Endothelial cell of umbilical vein (primary cell): ENCODE measurements around the gene TRMT2A. TPM values are rescaled to one million over a fixed set of nuclear protein-coding genes. Genes with fewer than 3 reads are reported as not detected.

Source experiments
- BruUV-seq: library from RNA; stranded (reverse); fragments of 400-500 nt; replicated peaks from 2 replicates; lab custom pipeline; 2021; lab: Mats Ljungman, UMichigan
- CTCF ChIA-PET: fragments of 300-600, 350-600 bp; sonication (Branson Sonifier 250); formaldehyde crosslinking; loops from one replicate; lab custom pipeline; 2021; ENCODE audit warnings: antibody characterized with exemption, inconsistent platforms; lab: Charles Lee
- POLR2A ChIA-PET: fragments of 300-600, 350-600 bp; sonication (Branson Sonifier 250); formaldehyde crosslinking; loops from one replicate; lab custom pipeline; 2021; ENCODE audit warnings: antibody characterized with exemption, inconsistent platforms; lab: Charles Lee
- DNase-seq: peaks from one replicate; pipeline ENCODE4 v3.0.0-alpha.2; 2011; ENCODE audit warnings: low read depth, low spot score
- FAIRE-seq: peaks from 2 replicates; lab custom pipeline; 2011; peaks lifted over from hg19 to GRCh38; lab: Jason Lieb, UNC
- H2AFZ ChIP-seq: 2 replicates; pipeline ENCODE4 v1.6.0; 2012; ENCODE audit warnings: low read depth, low read length, control low read depth, inconsistent platforms
- H3K27ac ChIP-seq: 2 replicates; pipeline ENCODE4 v1.5.1; 2011; ENCODE audit warnings: low read depth, mild to moderate bottlenecking, control low read depth, low read length, moderate library complexity; ENCODE audit not compliant: insufficient read depth
- H3K27me3 ChIP-seq, 2 experiments: 2 replicates each; pipeline versions ENCODE4 v1.6.0 to v1.6.1; 2011; ENCODE audit warnings: low read length in 2 of 2, mixed read lengths in 1 of 2; ENCODE audit not compliant: control insufficient read depth in 2 of 2, insufficient read depth in 2 of 2
- H3K36me3 ChIP-seq, 2 experiments: 2 replicates in 1 of 2; 3 replicates in 1 of 2; pipeline ENCODE4 v1.5.1; 2011; ENCODE audit warnings: low read length in 2 of 2, mild to moderate bottlenecking in 1 of 2, moderate library complexity in 1 of 2; ENCODE audit not compliant: control insufficient read depth in 2 of 2, insufficient read depth in 2 of 2; ENCODE audit errors: extremely low read depth in 1 of 2
- H3K4me1 ChIP-seq: 3 replicates; pipeline ENCODE4 v1.5.1; 2011; ENCODE audit warnings: mild to moderate bottlenecking, low read length; ENCODE audit not compliant: control insufficient read depth, insufficient read depth; ENCODE audit errors: extremely low read depth
- H3K4me2 ChIP-seq: 2 replicates; pipeline ENCODE4 v1.6.1; 2011; ENCODE audit warnings: low read length, control low read depth, mixed read lengths; ENCODE audit not compliant: insufficient read depth
- H3K4me3 ChIP-seq, 3 experiments: fragments of 200-600 bp in 1 of 3; sonication (generic), shearing (Covaris generic) in 1 of 3; replicated peaks in 1 of 3; 2 replicates each; pipeline ENCODE4 v1.5.1; 2011 to 2016; ENCODE audit warnings: control low read depth in 3 of 3, low read length in 3 of 3, mild to moderate bottlenecking in 2 of 3, inconsistent platforms in 1 of 3, low read depth in 1 of 3, moderate library complexity in 1 of 3; ENCODE audit not compliant: insufficient read depth in 1 of 3
- H3K79me2 ChIP-seq: 2 replicates; pipeline ENCODE4 v1.6.0; 2012; ENCODE audit warnings: low read length, inconsistent platforms; ENCODE audit not compliant: control insufficient read depth, insufficient read depth
- H3K9ac ChIP-seq: replicated peaks from 2 replicates; pipeline ENCODE3; 2011; ENCODE audit warnings: low read length, control low read depth; ENCODE audit not compliant: insufficient read depth; ENCODE audit errors: extremely low read depth
- H3K9me1 ChIP-seq: replicated peaks from 3 replicates; pipeline ENCODE4 v1.6.0; 2011; ENCODE audit warnings: mild to moderate bottlenecking, low read length; ENCODE audit not compliant: control insufficient read depth, insufficient read depth; ENCODE audit errors: extremely low read depth
- H3K9me3 ChIP-seq: replicated peaks from 2 replicates; pipeline ENCODE4 v1.5.1; 2012; ENCODE audit warnings: low read length, inconsistent platforms; ENCODE audit not compliant: control insufficient read depth, insufficient read depth
- H4K20me1 ChIP-seq: replicated peaks from 2 replicates; pipeline ENCODE3; 2011; ENCODE audit warnings: mild to moderate bottlenecking, low read length; ENCODE audit not compliant: control insufficient read depth, insufficient read depth; ENCODE audit errors: extremely low read depth
- EZH2 ChIP-seq: IDR thresholded peaks from 2 replicates; pipeline ENCODE4 v1.6.1; 2012; ENCODE audit warnings: borderline replicate concordance, low read depth, mild to moderate bottlenecking, moderate library complexity, low read length, inconsistent platforms; ENCODE audit not compliant: severe bottlenecking
- FOS ChIP-seq: IDR thresholded peaks from 2 replicates; pipeline ENCODE4 v1.6.1; 2011; ENCODE audit warnings: mild to moderate bottlenecking, low read length, moderate library complexity, borderline replicate concordance; ENCODE audit not compliant: insufficient read depth
- JUN ChIP-seq: IDR thresholded peaks from 2 replicates; pipeline ENCODE4 v1.6.1; 2011; ENCODE audit warnings: borderline replicate concordance, low read depth; ENCODE audit not compliant: insufficient read length, insufficient read depth
- POLR2A ChIP-seq: IDR thresholded peaks from 2 replicates; pipeline ENCODE4 v1.6.1; 2012; ENCODE audit warnings: low read depth, mild to moderate bottlenecking, control low read depth, low read length
- POLR2AphosphoS5 ChIP-seq: IDR thresholded peaks from 2 replicates; pipeline ENCODE4 v1.6.1; 2012; ENCODE audit warnings: low read depth, mild to moderate bottlenecking, control low read depth, low read length, moderate library complexity; ENCODE audit not compliant: insufficient read depth
- dilution Hi-C: fragments of 300-500 bp; cut with MboI; formaldehyde crosslinking; loops from one replicate; pipeline ENCODE4 v1.15.0; 2019; ENCODE audit warnings: low sequenced_read_pairs; ENCODE audit not compliant: extremely low pct_ligation_motif_present
- intact Hi-C: fragments of 100-400 bp; cut with micrococcal nuclease; formaldehyde crosslinking; loops from one replicate; pipeline ENCODE4 v1.10.0; 2022
- polyA plus RNA-seq, 4 experiments: library from polyadenylated mRNA; depleted of rRNA in 3 of 4; stranded (reverse) in 3 of 4; unstranded in 1 of 4; fragments of >200 nt; gene quantifications; 2 replicates each; pipeline versions ENCODE4 v1.2.1 to v1.2.3, GENCODE V29; 2011 to 2012; ENCODE audit warnings: missing spikeins in 1 of 4
- total RNA-seq: library from RNA; stranded (reverse); gene quantifications from 2 replicates; pipeline ENCODE4 v1.2.3, GENCODE V29; 2021

TRMT2A gene
- total and polyA plus RNA-seq, 2 donors (not counting 3 experiments of a cell fraction or from before 2014, with no cell fraction given) = 51.2 to 61.9 TPM

DNA sequence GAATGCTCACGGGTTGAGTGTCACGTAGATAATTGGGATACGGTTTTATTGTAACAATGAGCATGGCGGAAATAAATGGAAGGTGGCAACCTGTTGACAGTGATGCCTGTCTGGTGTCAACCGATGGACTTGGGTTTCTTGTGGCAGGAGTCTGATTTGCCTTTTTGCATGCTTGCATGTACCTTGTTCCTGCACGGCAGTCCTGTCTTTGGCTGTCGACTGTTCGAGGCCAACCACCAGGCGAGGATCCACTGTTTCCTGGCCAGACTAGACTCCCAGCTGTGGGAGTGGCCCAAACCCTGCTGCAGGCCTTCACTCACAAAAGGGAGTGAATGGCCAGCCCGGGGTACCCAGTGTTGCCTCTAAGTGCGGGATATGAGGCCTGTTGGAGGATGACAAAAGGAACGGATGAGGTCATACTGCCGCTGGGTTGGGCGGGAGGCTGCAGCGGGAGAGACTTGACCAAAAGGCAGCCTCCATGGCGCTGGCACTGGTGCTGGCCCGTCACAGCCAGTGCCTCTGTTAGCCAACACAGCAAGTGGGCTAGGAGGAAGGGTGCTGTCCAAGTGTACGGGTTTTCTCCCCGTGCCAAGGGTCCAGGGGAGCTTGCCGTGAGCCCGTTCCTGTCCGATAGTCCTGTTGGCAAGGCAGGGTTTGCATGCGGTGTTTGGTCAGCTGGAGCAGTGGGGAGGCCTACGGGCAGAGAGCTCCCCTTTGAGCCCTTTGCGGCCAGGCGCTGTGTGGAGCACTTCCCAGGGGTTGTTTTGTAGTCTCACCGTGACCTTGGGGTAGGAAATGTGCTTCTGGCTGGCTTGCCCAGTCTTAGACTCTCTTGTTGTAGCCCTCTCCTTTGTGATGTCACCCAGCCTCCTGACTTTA, 36.0 kb downstream of the TRMT2A start:
- Histone ChIP-seq H3K4me2 (peak overlapping the region; percentile 84), H3K36me3 (peaks cover 2 to 3% of the 10 kb centered on the region in 2 experiments), H3K9me1 (no peaks in the 10 kb centered on the region), H3K9ac (peak overlapping the region; percentile 98), H3K79me2 (peaks cover 57% of the 10 kb centered on the region), H3K9me3 (no peaks in the 10 kb centered on the region), H3K27ac (peak overlapping the region; percentile 85), H3K27me3 (no peaks in the 10 kb centered on the region), H3K4me1 (peaks cover 19% of the 10 kb centered on the region), H3K4me3 (peak overlapping the region; percentile 60 to 96 (median 78)), H2AFZ (no peak overlapping the region), H4K20me1 (peaks cover 2% of the 10 kb centered on the region)
- dilution Hi-C loops = no loop called here
- FAIRE-seq (peak; percentile 69), DNase-seq (peak; percentile 63)
- POLR2A ChIA-PET = interaction anchor here (1.1 kb wide), 1 partner anchor 36 kb away, joined by 3 read pairs; no protein-coding TSS in a partner anchor
- CTCF ChIA-PET = interaction anchor here (0.6 kb wide), 1 partner anchor 110 kb away, joined by 3 read pairs; no protein-coding TSS in a partner anchor
- TSS peak; percentile 88 for BruUV-seq
- intact Hi-C loops = loop anchor here (1.0 to 2.0 kb wide), 4 partner anchors 36 to 118 kb away; partner anchors contain the start of genes TANGO2 and TRMT2A
- TF ChIP-seq JUN (peak; percentile 25), EZH2 (no peak), POLR2AphosphoS5 (peak; percentile 48), FOS (no peak)

DNA sequence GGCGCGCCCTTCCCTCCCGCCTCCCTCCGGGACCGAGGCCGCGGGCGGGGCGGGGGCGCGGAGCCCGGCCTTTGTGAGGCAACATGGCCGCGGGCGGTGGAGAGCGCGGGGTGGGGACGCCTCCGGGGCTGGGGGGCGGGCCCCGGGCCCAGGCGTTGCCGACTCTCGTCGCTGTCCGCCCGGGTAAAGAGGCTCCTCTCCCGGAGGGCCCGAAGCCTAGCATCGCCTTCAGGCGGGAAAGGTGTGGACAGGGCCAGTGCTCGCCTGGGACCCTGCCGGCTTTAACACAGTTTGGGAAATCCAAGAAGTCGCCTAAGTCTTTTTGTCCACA, 36.6 kb downstream of the TRMT2A start:
- BruUV-seq = no TSS peak
- Histone ChIP-seq H2AFZ (no peak overlapping the region), H3K27me3 (no peaks in the 10 kb centered on the region), H3K79me2 (peaks cover 51% of the 10 kb centered on the region), H3K4me1 (peaks cover 19% of the 10 kb centered on the region), H3K4me3 (peak overlapping the region; percentile 60 to 96 (median 78)), H4K20me1 (no peaks in the 10 kb centered on the region), H3K9me1 (no peaks in the 10 kb centered on the region), H3K9me3 (no peaks in the 10 kb centered on the region), H3K27ac (peak overlapping the region; percentile 85), H3K9ac (peak overlapping the region; percentile 98), H3K36me3 (no peaks in the 10 kb centered on the region), H3K4me2 (peak overlapping the region; percentile 84)
- CTCF ChIA-PET = no interaction called here
- POLR2A ChIA-PET = no interaction called here
- intact Hi-C loops = loop anchor here (1.0 to 2.0 kb wide), 4 partner anchors 37 to 118 kb away; partner anchors contain the start of genes TANGO2 and TRMT2A
- FAIRE-seq (no peak), DNase-seq (peak; percentile 43)
- TF ChIP-seq POLR2A = peak; percentile 4
- TF ChIP-seq FOS = no peak
- dilution Hi-C loops = no loop called here
